Chondrocyte (in vitro differentiated cells): Measurements from ENCODE around the gene TEPSIN. TPM values are rescaled to one million over a fixed set of nuclear protein-coding genes. Genes with fewer than 3 reads are reported as not detected.

Experiments used
- DNase-seq: peaks from one replicate; pipeline ENCODE4 v3.0.0; 2021; ENCODE audit warnings: mixed read lengths, low spot score
- H3K27ac Mint-ChIP-seq: one replicate; pipeline ENCODE4 v1.8.0; 2021; ENCODE audit warnings: mild to moderate bottlenecking, moderate library complexity, mixed read lengths; ENCODE audit not compliant: unreplicated experiment
- H3K27me3 Mint-ChIP-seq: 2 replicates; pipeline ENCODE4 v1.8.0; 2021; ENCODE audit warnings: low read depth, mixed read lengths
- H3K36me3 Mint-ChIP-seq: 2 replicates; pipeline ENCODE4 v1.8.0; 2021; ENCODE audit warnings: low read depth, mixed read lengths
- H3K4me1 Mint-ChIP-seq: 2 replicates; pipeline ENCODE4 v1.8.0; 2021; ENCODE audit warnings: low read depth, mild to moderate bottlenecking, mixed read lengths
- H3K4me3 Mint-ChIP-seq: one replicate; pipeline ENCODE4 v1.8.0; 2021; ENCODE audit warnings: mild to moderate bottlenecking, moderate library complexity, mixed read lengths; ENCODE audit not compliant: unreplicated experiment
- H3K9me3 Mint-ChIP-seq: 2 replicates; pipeline ENCODE4 v1.8.0; 2021; ENCODE audit warnings: low read depth, mixed read lengths
- total RNA-seq: library from RNA; stranded (reverse); gene quantifications from 3 replicates; pipeline ENCODE4 v1.2.1, GENCODE V29; 2021
- TF ChIP-seq, protein P1 (sequence below): fragments of 200-600 bp; sonication (generic); IDR thresholded peaks from 2 replicates; pipeline ENCODE4 v1.5.0; 2021; ENCODE audit warnings: antibody characterized with exemption, mild to moderate bottlenecking, moderate library complexity

The TEPSIN gene
- total RNA-seq, 1 donor from 2014 or later = 27.1 TPM

DNA sequence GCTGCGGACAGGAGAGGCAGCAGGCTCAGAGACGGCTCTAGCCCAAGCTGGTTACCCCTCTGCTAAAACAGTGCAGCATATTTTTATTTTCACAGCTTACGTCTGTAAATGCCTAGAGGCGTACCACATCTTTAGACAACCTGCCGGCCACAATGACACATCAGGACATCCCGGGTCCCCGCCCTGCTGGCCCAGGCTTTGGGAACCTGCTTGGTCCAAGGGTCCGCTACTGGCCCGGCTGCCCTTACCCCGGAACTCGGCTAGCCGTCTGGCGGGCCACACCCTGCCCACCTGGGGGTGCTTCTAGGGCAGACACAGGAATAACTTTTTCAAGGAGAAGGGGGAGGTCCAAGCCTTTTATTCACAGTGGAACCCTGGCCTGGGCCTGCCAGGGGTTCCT lies 20.4 kb downstream of the TEPSIN start:
- peaks cover 3% of the 10 kb centered on the region for H3K36me3 Mint-ChIP-seq
- H3K27ac Mint-ChIP-seq = no peak overlapping the region
- no peaks in the 10 kb centered on the region for H3K9me3 Mint-ChIP-seq
- no peak for DNase-seq
- TF ChIP-seq, protein P1, sequence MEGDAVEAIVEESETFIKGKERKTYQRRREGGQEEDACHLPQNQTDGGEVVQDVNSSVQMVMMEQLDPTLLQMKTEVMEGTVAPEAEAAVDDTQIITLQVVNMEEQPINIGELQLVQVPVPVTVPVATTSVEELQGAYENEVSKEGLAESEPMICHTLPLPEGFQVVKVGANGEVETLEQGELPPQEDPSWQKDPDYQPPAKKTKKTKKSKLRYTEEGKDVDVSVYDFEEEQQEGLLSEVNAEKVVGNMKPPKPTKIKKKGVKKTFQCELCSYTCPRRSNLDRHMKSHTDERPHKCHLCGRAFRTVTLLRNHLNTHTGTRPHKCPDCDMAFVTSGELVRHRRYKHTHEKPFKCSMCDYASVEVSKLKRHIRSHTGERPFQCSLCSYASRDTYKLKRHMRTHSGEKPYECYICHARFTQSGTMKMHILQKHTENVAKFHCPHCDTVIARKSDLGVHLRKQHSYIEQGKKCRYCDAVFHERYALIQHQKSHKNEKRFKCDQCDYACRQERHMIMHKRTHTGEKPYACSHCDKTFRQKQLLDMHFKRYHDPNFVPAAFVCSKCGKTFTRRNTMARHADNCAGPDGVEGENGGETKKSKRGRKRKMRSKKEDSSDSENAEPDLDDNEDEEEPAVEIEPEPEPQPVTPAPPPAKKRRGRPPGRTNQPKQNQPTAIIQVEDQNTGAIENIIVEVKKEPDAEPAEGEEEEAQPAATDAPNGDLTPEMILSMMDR = no peak
- no peaks in the 10 kb centered on the region for H3K27me3 Mint-ChIP-seq
- H3K4me1 Mint-ChIP-seq = peaks cover 13% of the 10 kb centered on the region
- H3K4me3 Mint-ChIP-seq = no peak overlapping the region

DNA sequence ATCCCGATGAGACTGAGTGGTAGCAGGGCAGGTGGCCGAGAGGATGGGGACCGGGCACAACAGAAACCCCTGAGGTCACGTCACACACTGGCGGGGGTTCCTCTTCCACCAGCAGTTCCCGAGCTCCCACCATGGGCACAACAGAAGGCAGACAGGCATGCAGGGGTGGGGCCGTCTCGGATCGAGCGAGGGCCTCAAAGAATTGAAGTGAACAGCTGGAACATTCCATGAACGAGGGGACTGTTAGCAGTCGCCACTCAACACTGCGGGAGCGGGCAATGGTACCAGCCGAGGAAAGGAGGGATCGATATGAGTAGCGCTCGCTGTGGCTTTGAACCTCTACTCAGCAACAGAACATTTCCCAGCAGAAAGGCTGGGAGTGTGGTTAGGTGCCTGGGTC lies 21.4 kb downstream of the TEPSIN start:
- TF ChIP-seq, protein P1 = no peak
- DNase-seq = no peak
- Mint-ChIP-seq H3K27me3 (no peaks in the 10 kb centered on the region), H3K27ac (no peak overlapping the region), H3K9me3 (no peaks in the 10 kb centered on the region), H3K36me3 (peaks cover 5% of the 10 kb centered on the region), H3K4me1 (peaks cover 11% of the 10 kb centered on the region), H3K4me3 (no peak overlapping the region)

DNA sequence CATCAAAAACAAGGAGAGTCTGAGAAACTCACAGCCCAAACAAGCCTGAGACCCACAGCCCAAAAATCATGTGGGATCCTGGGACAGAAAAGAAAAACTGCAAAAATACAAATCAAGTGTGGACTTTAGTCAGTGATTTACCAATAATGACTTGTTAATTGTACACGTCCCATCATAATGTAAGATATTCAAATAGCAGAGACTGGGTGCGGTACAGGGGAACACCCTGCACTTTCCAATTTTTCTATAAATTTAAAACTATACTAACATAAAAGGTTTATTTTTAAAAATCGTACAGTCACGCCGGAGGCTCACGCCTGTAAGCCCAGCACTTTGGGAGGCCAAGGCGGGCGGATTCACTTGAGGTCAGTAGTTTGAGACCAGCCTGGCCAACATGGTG lies 24.9 kb downstream of the TEPSIN start:
- no peak for DNase-seq
- peaks cover 5% of the 10 kb centered on the region for H3K36me3 Mint-ChIP-seq
- peaks cover 11% of the 10 kb centered on the region for H3K4me1 Mint-ChIP-seq
- no peak overlapping the region for H3K27ac Mint-ChIP-seq
- TF ChIP-seq, protein P1 = no peak
- H3K9me3 Mint-ChIP-seq = no peaks in the 10 kb centered on the region
- H3K27me3 Mint-ChIP-seq = no peaks in the 10 kb centered on the region
- H3K4me3 Mint-ChIP-seq = no peak overlapping the region

DNA sequence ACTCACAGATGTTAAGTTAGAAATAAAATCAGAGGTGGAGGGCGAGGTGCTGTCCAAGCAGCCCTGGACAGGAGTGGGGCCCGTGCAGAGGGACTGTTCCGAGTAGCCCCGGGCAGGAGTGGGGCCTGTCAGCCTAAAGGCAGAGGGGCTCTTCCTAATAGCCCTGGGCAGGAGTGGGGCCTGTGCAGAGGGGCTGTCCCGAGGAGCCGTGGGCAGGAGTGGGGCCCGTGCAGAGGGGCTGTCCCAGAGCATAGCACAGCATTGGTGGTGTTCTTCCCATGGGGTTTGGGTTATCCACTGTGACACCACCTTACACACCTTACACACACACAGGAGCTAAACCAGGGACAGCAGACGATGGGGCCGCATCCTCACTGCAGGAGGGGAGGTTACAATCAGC lies 26.5 kb downstream of the TEPSIN start:
- Mint-ChIP-seq H3K36me3 (peaks cover 5% of the 10 kb centered on the region), H3K27me3 (no peaks in the 10 kb centered on the region), H3K27ac (no peak overlapping the region), H3K4me1 (peaks cover 11% of the 10 kb centered on the region), H3K9me3 (no peaks in the 10 kb centered on the region), H3K4me3 (no peak overlapping the region)
- TF ChIP-seq, protein P1 = no peak
- DNase-seq = no peak

DNA sequence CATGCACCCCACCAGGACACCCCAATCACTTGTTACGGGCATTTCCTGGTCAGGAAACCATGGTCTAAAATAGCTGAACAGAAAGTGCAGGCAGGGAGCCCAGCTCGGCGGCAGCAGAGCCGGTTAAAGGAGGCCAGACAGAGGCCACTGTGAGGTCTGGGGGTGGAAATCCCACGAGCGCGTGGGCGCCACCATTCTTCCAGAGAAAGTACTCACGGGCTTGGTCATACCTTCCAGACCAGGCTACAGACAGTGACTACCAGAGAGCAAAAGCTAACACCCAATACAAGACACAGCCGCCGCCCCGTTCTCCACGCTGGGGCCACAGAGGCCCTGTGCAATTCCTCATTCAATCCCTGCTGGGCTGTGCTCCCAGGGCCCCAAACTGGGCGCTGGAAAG lies 28.0 kb downstream of the TEPSIN start:
- Mint-ChIP-seq H3K27me3 (no peaks in the 10 kb centered on the region), H3K9me3 (no peaks in the 10 kb centered on the region), H3K36me3 (peaks cover 1% of the 10 kb centered on the region), H3K27ac (no peak overlapping the region), H3K4me1 (peaks cover 17% of the 10 kb centered on the region), H3K4me3 (no peak overlapping the region)
- TF ChIP-seq, protein P1 = no peak
- no peak for DNase-seq
